Liver (tissue), 9 donors: ENCODE results near the gene MDM4. TPM values are rescaled to one million over a fixed set of nuclear protein-coding genes. Genes with fewer than 3 reads are reported as not detected.

Source experiments
- DNase-seq: peaks from one replicate; pipeline ENCODE4 v3.0.0-alpha.2; 2017; ENCODE audit warnings: low spot score
- H3K27ac ChIP-seq, 2 donors: one replicate each; pipeline ENCODE4 v1.7.0; 2013; ENCODE audit warnings: inconsistent platforms in 2 of 2, low read length in 2 of 2, control low read depth in 1 of 2, low read depth in 1 of 2, mild to moderate bottlenecking in 1 of 2
- H3K27me3 ChIP-seq, 4 donors: one replicate each; pipeline versions ENCODE4 v1.6.1 to v1.7.0; 2013; ENCODE audit warnings: low read length in 3 of 4, inconsistent platforms in 1 of 4, mild to moderate bottlenecking in 1 of 4, moderate library complexity in 1 of 4; ENCODE audit not compliant: control insufficient read depth in 4 of 4, insufficient read depth in 4 of 4
- H3K36me3 ChIP-seq, 4 donors: one replicate each; pipeline versions ENCODE4 v1.6.1 to v1.7.0; 2013; ENCODE audit warnings: low read length in 3 of 4, mild to moderate bottlenecking in 3 of 4, low read depth in 1 of 4, moderate library complexity in 1 of 4; ENCODE audit not compliant: control insufficient read depth in 4 of 4, insufficient read depth in 3 of 4
- H3K4me1 ChIP-seq, 4 donors: one replicate each; pipeline versions ENCODE4 v1.6.1 to v1.7.0; 2013; ENCODE audit warnings: low read length in 3 of 4, mild to moderate bottlenecking in 3 of 4, moderate library complexity in 1 of 4; ENCODE audit not compliant: control insufficient read depth in 4 of 4, insufficient read depth in 4 of 4
- H3K4me3 ChIP-seq, 3 donors: one replicate each; pipeline versions ENCODE4 v1.6.1 to v1.7.0; 2013; ENCODE audit warnings: low read length in 3 of 3, control low read depth in 1 of 3, low read depth in 1 of 3, mild to moderate bottlenecking in 1 of 3
- H3K9ac ChIP-seq, 2 donors: one replicate each; pipeline ENCODE4 v1.7.0; 2013; ENCODE audit warnings: low read length in 2 of 2, mild to moderate bottlenecking in 2 of 2, moderate library complexity in 2 of 2, control low read depth in 1 of 2, low read depth in 1 of 2
- H3K9me3 ChIP-seq, 4 donors: one replicate each; pipeline versions ENCODE4 v1.6.1 to v1.7.0; 2013; ENCODE audit warnings: low read length in 3 of 4; ENCODE audit not compliant: control insufficient read depth in 4 of 4
- FOXA1 ChIP-seq: IDR thresholded peaks from 2 replicates; pipeline ENCODE4 v1.6.1; 2016; ENCODE audit warnings: antibody characterized with exemption
- FOXA2 ChIP-seq: IDR thresholded peaks from 2 replicates; pipeline ENCODE4 v1.6.1; 2016; ENCODE audit warnings: antibody characterized with exemption
- GABPA ChIP-seq, 2 donors: IDR thresholded peaks in 1 of 2; conservative IDR thresholded peaks in 1 of 2; 2 replicates each; pipeline ENCODE4 v1.6.1; 2016; ENCODE audit warnings: antibody characterized with exemption in 2 of 2, mild to moderate bottlenecking in 1 of 2, moderate library complexity in 1 of 2
- HNF4A ChIP-seq, 2 donors: conservative IDR thresholded peaks; 2 replicates each; pipeline ENCODE4 v1.6.1; 2016; ENCODE audit warnings: antibody characterized with exemption in 2 of 2, mild to moderate bottlenecking in 2 of 2
- JUND ChIP-seq, 2 donors: IDR thresholded peaks; 2 replicates each; pipeline ENCODE4 v1.6.1; 2016; ENCODE audit warnings: antibody characterized with exemption in 2 of 2
- MAX ChIP-seq: IDR thresholded peaks from 2 replicates; pipeline ENCODE4 v1.6.1; 2016; ENCODE audit warnings: antibody characterized with exemption
- NR2F2 ChIP-seq: IDR thresholded peaks from 2 replicates; pipeline ENCODE4 v1.6.1; 2016; ENCODE audit warnings: antibody characterized with exemption
- RAD21 ChIP-seq, 2 donors: IDR thresholded peaks; 2 replicates each; pipeline ENCODE4 v1.6.1; 2016; ENCODE audit warnings: antibody characterized with exemption in 2 of 2, mild to moderate bottlenecking in 2 of 2
- REST ChIP-seq: IDR thresholded peaks from 2 replicates; pipeline ENCODE4 v1.6.1; 2016; ENCODE audit warnings: antibody characterized with exemption, mild to moderate bottlenecking
- RXRA ChIP-seq, 2 donors: IDR thresholded peaks; 2 replicates each; pipeline ENCODE4 v1.6.1; 2017 to 2018; ENCODE audit warnings: antibody characterized with exemption in 2 of 2, mild to moderate bottlenecking in 1 of 2
- SP1 ChIP-seq: IDR thresholded peaks from 2 replicates; pipeline ENCODE4 v1.6.1; 2018; ENCODE audit warnings: antibody characterized with exemption, mild to moderate bottlenecking
- TAF1 ChIP-seq: conservative IDR thresholded peaks from 2 replicates; pipeline ENCODE4 v1.6.1; 2016; ENCODE audit warnings: antibody characterized with exemption, mild to moderate bottlenecking
- YY1 ChIP-seq: IDR thresholded peaks from 2 replicates; pipeline ENCODE4 v1.6.1; 2016; ENCODE audit warnings: antibody characterized with exemption, mild to moderate bottlenecking
- WGBS: extraction: QIAGEN DNeasy Blood & Tissue Kit; methylation state at CpG from one replicate; pipeline ENCODE4 v1.1.7; 2013; 5-methylcytosine and 5-hydroxymethylcytosine counted together
- polyA plus RNA-seq, 2 donors: library from polyadenylated mRNA; stranded (reverse) in 1 of 2; unstranded in 1 of 2; fragments of 200-250 nt in 1 of 2; fragments of >200 nt in 1 of 2; fragmentation: Nextera tagmentation in 1 of 2; extraction: Ambion mirVana in 1 of 2; gene quantifications; one replicate each; pipeline versions ENCODE4 v1.2.1 to v1.2.3, GENCODE V29; 2013 to 2015
- total RNA-seq, 2 donors: library from RNA; depleted of rRNA; stranded (reverse); fragments of >200 nt; gene quantifications; one replicate each; pipeline ENCODE4 v1.2.3, GENCODE V29; 2014
- TF ChIP-seq, protein P1 (sequence below): fragments of 150-350 bp; IDR thresholded peaks from 2 replicates; pipeline ENCODE4 v1.5.1; 2017; ENCODE audit warnings: improper control_type of control experiment, low read depth, low read length; ENCODE audit not compliant: missing input control
- TF ChIP-seq, protein P2 (sequence below): IDR thresholded peaks from 2 replicates; pipeline ENCODE4 v1.6.1; 2016; ENCODE audit warnings: antibody characterized with exemption
- donor health status: healthy.
- donor health status: healthy.
- donor health status: healthy.
- donor health status: healthy.
- donor health status: healthy.

The MDM4 gene
- total and polyA plus RNA-seq, 4 donors = 1.4 to 56.5 (median 21.6) TPM

GRCh38 chr1:204473400-204473965, 42.7 kb upstream of the MDM4 start (continued):
- TF ChIP-seq, protein P1, sequence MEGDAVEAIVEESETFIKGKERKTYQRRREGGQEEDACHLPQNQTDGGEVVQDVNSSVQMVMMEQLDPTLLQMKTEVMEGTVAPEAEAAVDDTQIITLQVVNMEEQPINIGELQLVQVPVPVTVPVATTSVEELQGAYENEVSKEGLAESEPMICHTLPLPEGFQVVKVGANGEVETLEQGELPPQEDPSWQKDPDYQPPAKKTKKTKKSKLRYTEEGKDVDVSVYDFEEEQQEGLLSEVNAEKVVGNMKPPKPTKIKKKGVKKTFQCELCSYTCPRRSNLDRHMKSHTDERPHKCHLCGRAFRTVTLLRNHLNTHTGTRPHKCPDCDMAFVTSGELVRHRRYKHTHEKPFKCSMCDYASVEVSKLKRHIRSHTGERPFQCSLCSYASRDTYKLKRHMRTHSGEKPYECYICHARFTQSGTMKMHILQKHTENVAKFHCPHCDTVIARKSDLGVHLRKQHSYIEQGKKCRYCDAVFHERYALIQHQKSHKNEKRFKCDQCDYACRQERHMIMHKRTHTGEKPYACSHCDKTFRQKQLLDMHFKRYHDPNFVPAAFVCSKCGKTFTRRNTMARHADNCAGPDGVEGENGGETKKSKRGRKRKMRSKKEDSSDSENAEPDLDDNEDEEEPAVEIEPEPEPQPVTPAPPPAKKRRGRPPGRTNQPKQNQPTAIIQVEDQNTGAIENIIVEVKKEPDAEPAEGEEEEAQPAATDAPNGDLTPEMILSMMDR = no peak
- no peak for TF ChIP-seq FOXA1

GRCh38 chr1:204475656-204476432, 40.4 kb upstream of the MDM4 start:
- H3K9me3 ChIP-seq = no peaks in the 10 kb centered on the region
- H3K27me3 ChIP-seq = no peaks in the 10 kb centered on the region
- 84% methylated on average over 9 of the region's 9 CpGs for WGBS
- no peaks in the 10 kb centered on the region for H3K36me3 ChIP-seq
- DNase-seq = no peak
- peaks cover 4 to 33% (median 13%) of the 10 kb centered on the region in 4 donors for H3K4me1 ChIP-seq
- no peak overlapping the region for H3K9ac ChIP-seq
- H3K4me3 ChIP-seq = no peak overlapping the region
- TF ChIP-seq NR2F2 = peak; percentile 46
- no peak for TF ChIP-seq TAF1
- no peak for TF ChIP-seq JUND (IDR thresholded peaks at IDR 0.05)
- no peak for TF ChIP-seq RXRA (IDR thresholded peaks at IDR 0.05)
- no peak for TF ChIP-seq REST
- no peak for TF ChIP-seq RAD21 (IDR thresholded peaks at IDR 0.05)
- no peak for TF ChIP-seq SP1
- no peak for TF ChIP-seq FOXA2
- H3K27ac ChIP-seq = no peak overlapping the region

- DNase-seq = no peak
- 84% methylated on average over 5 of the region's 5 CpGs for WGBS
- H3K27ac ChIP-seq = no peak overlapping the region
- TF ChIP-seq YY1 = no peak
- TF ChIP-seq, protein P2, sequence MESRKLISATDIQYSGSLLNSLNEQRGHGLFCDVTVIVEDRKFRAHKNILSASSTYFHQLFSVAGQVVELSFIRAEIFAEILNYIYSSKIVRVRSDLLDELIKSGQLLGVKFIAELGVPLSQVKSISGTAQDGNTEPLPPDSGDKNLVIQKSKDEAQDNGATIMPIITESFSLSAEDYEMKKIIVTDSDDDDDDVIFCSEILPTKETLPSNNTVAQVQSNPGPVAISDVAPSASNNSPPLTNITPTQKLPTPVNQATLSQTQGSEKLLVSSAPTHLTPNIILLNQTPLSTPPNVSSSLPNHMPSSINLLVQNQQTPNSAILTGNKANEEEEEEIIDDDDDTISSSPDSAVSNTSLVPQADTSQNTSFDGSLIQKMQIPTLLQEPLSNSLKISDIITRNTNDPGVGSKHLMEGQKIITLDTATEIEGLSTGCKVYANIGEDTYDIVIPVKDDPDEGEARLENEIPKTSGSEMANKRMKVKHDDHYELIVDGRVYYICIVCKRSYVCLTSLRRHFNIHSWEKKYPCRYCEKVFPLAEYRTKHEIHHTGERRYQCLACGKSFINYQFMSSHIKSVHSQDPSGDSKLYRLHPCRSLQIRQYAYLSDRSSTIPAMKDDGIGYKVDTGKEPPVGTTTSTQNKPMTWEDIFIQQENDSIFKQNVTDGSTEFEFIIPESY = no peak
- TF ChIP-seq HNF4A (conservative IDR thresholded peaks at IDR 0.05) = no peak
- no peak for TF ChIP-seq NR2F2
- no peak for TF ChIP-seq GABPA (IDR thresholded peaks at IDR 0.05 in 1 of 2, conservative IDR thresholded peaks at IDR 0.05 in 1 of 2)
- TF ChIP-seq RAD21 (IDR thresholded peaks at IDR 0.05) = no peak
- no peak for TF ChIP-seq RXRA (IDR thresholded peaks at IDR 0.05)
- TF ChIP-seq FOXA2 = no peak
- no peak for TF ChIP-seq MAX
- TF ChIP-seq REST = no peak
- TF ChIP-seq, protein P1 = no peak
Measured at GRCh38 chr1:204476563-204476962, 39.6 kb upstream of the MDM4 start.

More at GRCh38 chr1:204476563-204476962, 39.6 kb upstream of the MDM4 start:
- Histone ChIP-seq H3K4me3 (no peak overlapping the region), H3K36me3 (no peaks in the 10 kb centered on the region), H3K27me3 (no peaks in the 10 kb centered on the region), H3K9me3 (no peaks in the 10 kb centered on the region), H3K4me1 (peaks cover 4 to 33% (median 13%) of the 10 kb centered on the region in 4 donors), H3K9ac (no peak overlapping the region)
